ENCODE results near the gene KRTAP4-12.
"Not testable (repeated sequence)": the region's sequence is repeated elsewhere in the genome, so short reads cannot be mapped to it uniquely, and the experiment has no call there.

KRTAP4-12 gene

GRCh38 chr17:41084100-41084856 is 39.7 kb downstream of the KRTAP4-12 start, which contains the start of gene KRTAP4-7:
KRTAP4-7 (plus strand) TSS chr17:41084150; CDS start chr17:41084207, 57 bp downstream.
- not testable (repeated sequence) for DNase-seq

GRCh38 chr17:41083427-41083826 is 40.6 kb downstream of the KRTAP4-12 start:
- not testable (repeated sequence) for DNase-seq

GRCh38 chr17:41082626-41083025 is 41.4 kb downstream of the KRTAP4-12 start:
- no peak for DNase-seq

GRCh38 chr17:41076788-41077187 is 47.2 kb downstream of the KRTAP4-12 start:
- no peak for DNase-seq

GRCh38 chr17:41073676-41074075 is 50.3 kb downstream of the KRTAP4-12 start:
- DNase-seq = no peak

Data from NK-92 treated with Interleukin-12 subunit alpha and Interleukin-12 subunit beta, amount 100 ng/mL, for 24 hours (cell line).